Activated CD8-positive, alpha-beta memory T cell treated with anti-CD3 and anti-CD28 coated beads for 48 hours (primary cell): ENCODE data around the gene PYGO1.
"Not testable (repeated sequence)": the region's sequence is repeated elsewhere in the genome, so short reads cannot be mapped to it uniquely, and the experiment has no call there.

ENCODE experiments used
- DNase-seq, 3 experiments: peaks; one replicate each; pipeline ENCODE4 v3.0.0-alpha.2; 2020; ENCODE audit warnings: low read depth in 2 of 3, low spot score in 2 of 3

Gene PYGO1

DNA sequence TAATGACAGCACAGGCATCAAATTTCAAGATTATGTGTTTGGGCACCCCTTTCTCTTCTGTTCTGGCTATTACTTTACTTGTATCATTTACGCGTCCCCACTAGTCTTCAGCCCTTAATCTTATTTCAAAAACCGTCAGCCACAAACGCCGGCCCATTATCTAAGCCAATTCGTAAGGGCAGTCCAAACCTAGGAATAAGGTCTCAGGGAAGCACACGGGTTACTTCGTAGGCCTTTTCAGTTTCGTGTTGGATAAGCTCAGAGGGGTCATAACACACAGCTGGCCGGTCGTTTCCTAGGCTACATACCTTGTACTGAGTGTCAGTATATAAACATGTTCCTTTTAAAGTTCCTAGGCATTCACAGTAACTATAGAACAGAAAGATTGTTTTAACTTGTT, 75.0 kb downstream of the PYGO1 start:
- DNase-seq = no peak

DNA sequence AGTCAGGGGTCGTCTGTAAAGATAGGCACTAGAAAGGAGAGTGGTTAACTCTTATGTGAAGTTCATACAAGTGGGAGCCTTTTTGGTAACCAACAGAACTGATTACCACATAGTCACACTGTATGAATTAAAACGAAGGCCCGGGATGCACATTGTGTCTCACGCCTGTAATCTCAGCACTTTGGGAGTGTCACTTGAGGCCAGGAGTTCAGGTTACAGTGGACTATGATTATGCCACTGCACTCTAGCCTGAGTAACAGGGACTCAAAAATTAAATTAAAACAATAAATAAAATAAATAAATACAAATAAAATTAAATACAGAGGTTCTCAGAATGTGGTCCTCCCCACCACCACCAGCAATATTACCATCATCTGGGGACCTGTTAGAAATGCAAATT, 80.6 kb downstream of the PYGO1 start:
- no peak for DNase-seq

DNA sequence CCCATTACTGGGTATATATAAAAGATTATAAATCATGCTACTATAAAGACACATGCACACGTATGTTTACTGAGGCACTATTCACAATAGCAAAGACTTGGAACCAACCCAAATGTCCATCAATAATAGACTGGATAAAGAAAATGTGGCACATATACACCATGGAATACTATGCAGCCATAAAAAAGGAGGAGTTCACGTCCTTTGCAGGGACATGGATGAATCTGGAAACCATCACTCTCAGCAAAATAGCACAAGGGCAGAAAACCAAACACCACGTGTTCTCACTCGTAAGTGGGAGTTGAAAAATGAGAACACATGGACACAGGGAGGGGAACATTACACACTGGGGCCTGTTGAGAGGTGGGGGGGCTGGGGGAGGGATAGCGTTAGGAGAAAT, 82.7 kb downstream of the PYGO1 start:
- not testable (repeated sequence) for DNase-seq

DNA sequence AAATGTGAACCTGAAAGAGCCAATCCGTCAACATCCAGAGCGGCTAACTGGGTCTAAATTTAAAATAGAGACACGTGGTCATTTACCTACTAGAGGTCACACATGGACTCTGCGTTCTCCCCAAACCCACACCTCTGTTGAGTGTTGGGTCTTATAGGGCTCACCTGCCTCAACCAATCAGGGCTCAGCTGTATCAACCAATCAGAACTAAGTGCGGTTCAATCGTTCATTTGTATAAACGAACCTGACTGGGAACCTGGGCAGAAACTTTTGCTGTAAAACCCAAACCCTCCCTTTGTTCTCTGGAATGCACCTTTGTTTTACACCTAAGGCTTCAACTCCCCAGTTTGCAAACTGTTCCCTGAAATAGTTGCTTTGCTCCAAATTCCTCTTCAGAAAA, 89.0 kb downstream of the PYGO1 start:
- DNase-seq = no peak

DNA sequence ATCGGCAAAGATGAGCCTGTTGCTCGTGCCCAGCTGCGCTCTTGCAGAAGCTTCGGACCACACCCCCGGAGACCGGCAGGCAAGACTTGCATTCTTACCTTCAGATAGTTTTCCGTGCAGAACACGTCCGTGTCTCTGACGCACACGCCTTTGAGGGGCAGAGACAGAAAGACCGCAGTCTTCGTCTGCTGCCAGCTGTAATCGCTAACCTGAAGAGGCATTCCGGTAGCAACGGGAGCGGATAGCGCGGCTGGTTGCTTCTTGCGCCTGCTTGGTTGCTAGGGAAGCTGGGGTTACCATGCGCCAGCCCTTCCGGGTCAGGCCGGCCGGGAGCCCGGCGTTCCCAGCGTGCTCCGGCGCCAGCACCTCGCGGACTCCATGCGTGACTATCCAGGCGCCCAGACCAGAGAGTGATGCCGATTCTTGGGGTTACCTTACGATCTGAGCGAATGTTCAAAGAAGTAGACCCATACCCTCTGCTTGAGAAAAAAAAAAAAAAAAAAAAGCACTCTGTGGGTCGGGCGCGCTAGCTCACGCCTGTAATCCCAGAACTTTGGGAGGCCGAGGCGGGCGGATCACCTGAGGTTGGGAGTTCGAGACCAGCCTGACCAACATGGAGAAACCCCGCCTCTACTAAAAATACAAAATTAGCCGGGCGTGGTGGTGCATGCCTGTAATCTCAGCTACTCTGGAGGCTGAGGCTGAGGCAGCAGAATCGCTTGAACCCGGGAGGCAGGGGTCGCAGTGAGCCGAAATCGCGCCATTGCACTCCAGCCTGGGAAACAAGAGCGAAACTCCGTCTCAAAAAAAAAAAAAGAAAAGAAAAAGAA, 89.8 kb downstream of the PYGO1 start:
- peak; percentile 42 to 49 (median 48) for DNase-seq

DNA sequence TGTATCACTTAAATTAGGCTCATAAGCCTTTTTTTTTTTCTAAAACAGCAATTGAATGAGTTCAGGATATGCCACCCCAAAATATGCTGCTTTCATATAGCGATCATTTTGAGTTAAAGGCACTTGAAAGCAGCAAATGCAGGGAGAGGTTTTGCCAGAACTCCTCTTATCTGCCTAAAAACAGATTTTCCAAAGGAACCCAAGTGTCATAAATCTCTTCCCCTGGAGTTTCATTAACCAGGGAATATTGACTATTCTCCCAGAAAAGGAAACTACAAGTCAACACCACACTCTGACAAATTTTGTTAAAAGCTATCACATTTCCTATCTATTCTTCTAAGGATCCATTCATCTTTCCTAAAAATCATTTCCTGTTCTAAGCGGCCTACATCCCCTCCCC, 91.4 kb downstream of the PYGO1 start:
- DNase-seq = no peak

DNA sequence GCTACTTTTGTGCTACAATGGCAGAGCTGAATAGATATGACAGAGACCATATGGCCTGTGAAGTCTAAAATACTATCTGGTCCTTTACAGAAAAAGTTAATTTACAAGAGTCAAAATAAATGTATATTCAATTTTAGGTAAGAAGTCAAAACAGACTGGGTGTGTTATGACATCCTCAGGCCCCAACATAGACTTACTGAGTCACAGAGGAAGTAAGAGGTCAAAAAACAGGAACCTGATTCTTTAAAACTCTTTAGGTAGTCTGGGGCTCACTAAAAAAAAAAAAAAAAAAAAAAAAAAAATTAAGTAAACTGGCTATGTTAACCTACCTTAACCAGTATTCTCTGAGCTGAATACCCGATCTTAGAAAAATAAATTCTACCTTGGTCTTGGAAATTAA, 93.2 kb downstream of the PYGO1 start:
- DNase-seq = no peak

DNA sequence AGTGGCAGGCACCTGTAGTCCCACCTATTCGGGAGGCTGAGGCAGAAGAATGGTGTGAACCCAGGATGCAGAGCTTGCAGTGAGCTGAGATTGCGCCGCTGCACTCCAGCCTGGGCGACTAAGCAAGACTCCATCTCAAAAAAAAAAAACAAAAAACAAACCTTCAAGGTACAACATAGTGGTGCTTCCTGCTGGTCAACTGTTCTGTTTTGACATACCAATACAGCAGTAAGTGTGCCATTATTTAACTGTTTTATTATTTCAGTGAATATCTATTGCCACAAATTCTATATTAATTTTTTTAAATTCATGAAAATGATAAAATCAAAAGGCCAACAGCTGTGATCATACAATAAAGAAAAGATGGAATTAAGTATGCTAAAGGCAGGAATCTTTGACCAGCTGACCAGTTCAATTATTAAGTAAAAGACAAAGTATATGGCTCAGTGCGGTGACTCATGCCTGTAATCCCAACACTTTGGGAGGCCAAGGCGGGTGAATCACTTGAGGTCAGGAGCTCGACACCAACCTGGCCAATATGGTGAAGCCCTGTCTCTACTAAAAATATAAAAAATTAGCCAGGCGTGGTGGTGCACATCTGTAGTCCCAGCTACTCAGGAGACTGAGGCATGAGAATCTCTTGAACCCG, 99.1 kb downstream of the PYGO1 start:
- not testable (repeated sequence) for DNase-seq
